ENCODE data around the gene CBX8. TPM values are rescaled to one million over a fixed set of nuclear protein-coding genes. Genes with fewer than 3 reads are reported as not detected.

Gene CBX8
- total and polyA plus RNA-seq, 7 donors: 0.40 to 3.5 (median 1.3) TPM

DNA sequence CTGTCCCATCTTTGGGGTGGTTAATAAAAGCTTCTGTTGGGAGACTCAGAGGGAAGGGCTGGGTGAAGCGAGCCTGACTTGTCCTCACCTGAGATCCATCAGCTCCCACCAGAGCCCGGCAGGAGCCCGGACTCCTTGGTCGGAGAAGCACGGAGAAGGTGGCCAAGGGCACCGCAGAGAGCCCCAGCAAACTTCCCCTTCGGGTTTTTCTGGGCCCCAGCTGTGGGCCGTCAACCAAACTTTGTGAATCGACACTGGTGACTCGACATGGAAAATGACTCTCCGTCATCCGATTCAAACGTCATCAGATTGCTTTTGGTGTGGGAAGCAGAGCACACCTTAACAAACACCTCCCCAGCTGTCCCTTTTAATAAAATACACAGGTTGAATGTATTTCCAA lies 44.7 kb downstream of the CBX8 start:
- no peaks in the 10 kb centered on the region for H3K4me1 ChIP-seq
- WGBS, 3 donors: 63 to 65% (median 65%) methylated on average over 13 of the region's 13 CpGs
- peaks cover 0 to 77% (median 20%) of the 10 kb centered on the region in 3 donors for H3K27me3 ChIP-seq (ENCODE audit: insufficient read depth in 3 of 3, low read length in 2 of 3)
- ATAC-seq (no peak), DNase-seq (no peak)
- no peak overlapping the region for H3K4me3 ChIP-seq
- intact Hi-C loops (cut with DNase I): no loop called here
- no peaks in the 10 kb centered on the region for H3K36me3 ChIP-seq (ENCODE audit: insufficient read depth in 1 of 2, low read depth in 1 of 2)
- no peaks in the 10 kb centered on the region for H3K9me3 ChIP-seq
- TF ChIP-seq, protein P1, sequence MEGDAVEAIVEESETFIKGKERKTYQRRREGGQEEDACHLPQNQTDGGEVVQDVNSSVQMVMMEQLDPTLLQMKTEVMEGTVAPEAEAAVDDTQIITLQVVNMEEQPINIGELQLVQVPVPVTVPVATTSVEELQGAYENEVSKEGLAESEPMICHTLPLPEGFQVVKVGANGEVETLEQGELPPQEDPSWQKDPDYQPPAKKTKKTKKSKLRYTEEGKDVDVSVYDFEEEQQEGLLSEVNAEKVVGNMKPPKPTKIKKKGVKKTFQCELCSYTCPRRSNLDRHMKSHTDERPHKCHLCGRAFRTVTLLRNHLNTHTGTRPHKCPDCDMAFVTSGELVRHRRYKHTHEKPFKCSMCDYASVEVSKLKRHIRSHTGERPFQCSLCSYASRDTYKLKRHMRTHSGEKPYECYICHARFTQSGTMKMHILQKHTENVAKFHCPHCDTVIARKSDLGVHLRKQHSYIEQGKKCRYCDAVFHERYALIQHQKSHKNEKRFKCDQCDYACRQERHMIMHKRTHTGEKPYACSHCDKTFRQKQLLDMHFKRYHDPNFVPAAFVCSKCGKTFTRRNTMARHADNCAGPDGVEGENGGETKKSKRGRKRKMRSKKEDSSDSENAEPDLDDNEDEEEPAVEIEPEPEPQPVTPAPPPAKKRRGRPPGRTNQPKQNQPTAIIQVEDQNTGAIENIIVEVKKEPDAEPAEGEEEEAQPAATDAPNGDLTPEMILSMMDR (IDR thresholded peaks at IDR 0.05): no peak
- H3K27ac ChIP-seq: no peak overlapping the region

DNA sequence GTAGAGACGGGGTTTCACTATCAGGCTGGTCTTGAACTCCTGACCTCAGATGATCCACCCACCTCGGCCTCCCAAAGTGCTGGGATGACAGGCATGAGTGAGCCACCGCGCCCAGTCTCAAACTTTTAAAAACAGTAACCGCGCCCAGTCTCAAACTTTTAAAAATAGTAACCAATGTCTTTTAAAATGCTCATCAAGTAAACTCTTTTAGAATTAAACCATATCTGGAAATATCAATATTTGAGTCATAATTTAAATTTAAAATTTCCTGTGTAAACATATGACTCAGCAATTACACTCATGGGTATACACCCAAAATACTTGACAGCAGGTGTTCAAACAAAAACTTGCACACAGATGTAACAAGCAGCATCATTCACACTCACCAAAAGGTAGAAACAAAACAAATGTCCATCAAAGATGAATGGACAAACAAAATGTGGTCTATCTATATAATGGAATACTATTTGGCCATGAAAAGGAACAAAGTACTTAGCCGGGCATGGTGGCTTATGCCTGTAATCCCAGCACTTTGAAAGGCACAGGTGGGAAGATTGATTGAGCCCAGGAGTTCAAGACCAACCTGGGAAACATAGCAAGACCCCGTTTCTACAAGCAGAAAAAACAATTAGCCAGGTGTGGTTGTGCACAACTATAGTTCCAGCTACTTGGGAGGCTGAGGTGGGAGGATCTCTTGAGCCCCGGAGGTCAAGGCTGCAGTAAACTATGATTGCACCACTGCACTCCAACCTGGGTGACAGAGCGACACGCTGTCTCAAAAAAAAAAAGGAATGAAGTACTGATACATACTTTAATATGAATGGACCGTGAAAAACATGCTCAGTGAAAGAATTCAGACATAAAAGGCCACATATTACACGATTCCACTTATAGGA lies 46.0 kb downstream of the CBX8 start:
- Histone ChIP-seq H3K27ac (no peak overlapping the region), H3K36me3 (ENCODE audit: insufficient read depth in 1 of 2, low read depth in 1 of 2) (no peaks in the 10 kb centered on the region), H3K9me3 (no peaks in the 10 kb centered on the region), H3K27me3 (ENCODE audit: insufficient read depth in 3 of 3, low read length in 2 of 3) (peaks cover 0 to 78% (median 20%) of the 10 kb centered on the region in 3 donors), H3K4me3 (no peak overlapping the region), H3K4me1 (no peaks in the 10 kb centered on the region)
- TF ChIP-seq, protein P1 (IDR thresholded peaks at IDR 0.05): no peak
- WGBS, 3 donors: 79 to 81% (median 81%) methylated on average over 13 of the region's 13 CpGs
- DNase-seq (no peak), ATAC-seq (no peak)
- intact Hi-C loops (cut with DNase I): no loop called here

DNA sequence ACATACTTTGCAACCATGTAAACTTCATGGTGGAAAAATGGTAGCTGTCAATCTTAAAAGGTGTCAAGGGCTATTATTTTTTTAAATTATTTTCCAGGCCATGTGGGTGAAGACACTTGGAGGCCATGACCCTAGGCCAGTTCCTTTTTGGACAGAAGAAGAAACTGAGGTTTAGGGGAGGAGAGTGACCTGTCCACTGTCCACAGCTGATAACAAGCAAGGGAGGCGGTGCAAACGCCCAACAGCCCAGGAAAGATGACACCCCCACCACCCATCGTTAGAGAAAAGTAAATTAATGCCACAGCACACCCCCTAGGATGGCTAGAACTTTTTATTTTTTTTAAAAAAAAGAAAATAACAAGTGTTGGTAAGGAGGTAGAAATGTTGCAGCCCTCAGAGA lies 46.9 kb downstream of the CBX8 start:
- Histone ChIP-seq H3K4me3 (no peak overlapping the region), H3K4me1 (no peaks in the 10 kb centered on the region), H3K36me3 (ENCODE audit: insufficient read depth in 1 of 2, low read depth in 1 of 2) (no peaks in the 10 kb centered on the region), H3K27ac (no peak overlapping the region), H3K27me3 (ENCODE audit: insufficient read depth in 3 of 3, low read length in 2 of 3) (peaks cover 0 to 76% (median 18%) of the 10 kb centered on the region in 3 donors), H3K9me3 (no peaks in the 10 kb centered on the region)
- intact Hi-C loops (cut with DNase I): no loop called here
- ATAC-seq (no peak), DNase-seq (no peak)
- 57 to 63% (median 59%) methylated on average over 3 of the region's 3 CpGs for WGBS, 3 donors
- TF ChIP-seq, protein P1 (IDR thresholded peaks at IDR 0.05): no peak

DNA sequence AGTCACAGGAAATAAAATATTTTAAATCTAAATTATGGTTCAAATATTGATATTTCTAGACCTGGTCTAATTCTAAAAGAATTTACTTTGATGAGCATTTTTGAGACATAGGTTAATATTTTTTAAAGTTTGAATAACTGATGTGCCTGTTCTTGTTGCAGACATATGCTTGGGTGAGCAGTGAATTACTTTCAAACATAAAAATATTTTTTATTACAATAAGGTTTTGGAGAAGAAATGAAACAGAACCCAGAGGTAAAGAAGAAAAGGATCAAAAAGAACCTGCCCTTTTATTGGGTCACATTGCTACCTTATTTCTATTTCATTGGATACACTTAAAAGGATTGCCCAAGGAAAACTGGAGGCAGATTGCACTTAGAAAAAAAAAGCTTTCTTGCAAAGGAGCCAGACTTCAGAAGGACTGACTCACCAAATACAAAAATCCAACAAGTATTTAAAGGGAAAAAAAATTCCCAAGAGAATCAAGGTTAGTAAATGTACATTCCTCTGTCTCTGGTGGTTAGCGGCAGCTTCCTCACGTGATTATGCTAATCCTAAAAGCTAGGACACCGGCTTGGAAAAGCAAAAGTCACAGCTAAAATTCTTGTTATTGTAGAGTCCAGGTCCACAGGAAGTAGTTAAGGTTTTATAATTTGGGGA lies 47.6 kb downstream of the CBX8 start:
- TF ChIP-seq, protein P1 (IDR thresholded peaks at IDR 0.05): no peak

More for the DNA sequence above, 47.6 kb downstream of the CBX8 start:
- no peak for DNase-seq
- H3K4me1 ChIP-seq: no peaks in the 10 kb centered on the region
- ATAC-seq: no peak
- no peak overlapping the region for H3K4me3 ChIP-seq
- H3K27me3 ChIP-seq (ENCODE audit: insufficient read depth in 3 of 3, low read length in 2 of 3): peaks cover 0 to 71% (median 15%) of the 10 kb centered on the region in 3 donors
- no peaks in the 10 kb centered on the region for H3K9me3 ChIP-seq
- H3K27ac ChIP-seq: no peak overlapping the region
- no peaks in the 10 kb centered on the region for H3K36me3 ChIP-seq (ENCODE audit: insufficient read depth in 1 of 2, low read depth in 1 of 2)
- WGBS, 3 donors: 55 to 69% (median 58%) methylated on average over 3 of the region's 3 CpGs
- intact Hi-C loops (cut with DNase I): no loop called here

Measured in psoas muscle (tissue), 8 donors.